Lung microvascular endothelial cell (primary cell): ENCODE data around the gene OOEP. TPM values are rescaled to one million over a fixed set of nuclear protein-coding genes. Genes with fewer than 3 reads are reported as not detected.
"Not testable (repeated sequence)": the region's sequence is repeated elsewhere in the genome, so short reads cannot be mapped to it uniquely, and the experiment has no call there.

Experiments
- DNase-seq, 2 donors: peaks; one replicate each; pipeline versions ENCODE4 v3.0.0 to v3.0.0-alpha.2; 2010; ENCODE audit warnings: low read depth in 2 of 2
- total RNA-seq: library from RNA; depleted of rRNA; stranded (reverse); fragments of >200 nt; gene quantifications from 2 replicates; pipeline ENCODE4 v1.2.1, GENCODE V29; 2014

The OOEP gene
- total RNA-seq: under 0.01 TPM in 1 of 2 replicates, not detected in the other

DNA sequence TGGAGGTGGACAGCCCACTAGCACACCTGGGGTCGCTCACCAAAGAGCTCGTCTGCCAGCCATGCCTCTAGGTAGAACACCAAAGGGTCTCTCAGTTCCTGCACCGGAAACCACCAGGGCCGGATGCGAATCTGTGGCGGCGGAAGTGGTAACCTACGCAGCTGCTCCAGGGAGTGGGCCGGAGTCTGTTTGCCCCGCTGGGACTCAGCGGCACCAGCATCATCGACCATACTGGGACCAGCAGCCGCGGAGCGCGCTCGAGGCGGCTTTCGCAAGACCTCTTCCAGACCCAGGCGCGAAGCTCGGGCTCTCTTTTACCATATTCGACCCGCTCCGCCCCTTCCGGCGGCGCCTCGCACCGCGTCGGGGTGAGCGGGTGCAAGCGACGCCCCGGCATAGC is at the start of gene OOEP:
TSS of gene OOEP (minus strand) at position 335 of the 400 bp plus-strand sequence. CDS start at position 230, 105 bp downstream.
- no peak for DNase-seq

DNA sequence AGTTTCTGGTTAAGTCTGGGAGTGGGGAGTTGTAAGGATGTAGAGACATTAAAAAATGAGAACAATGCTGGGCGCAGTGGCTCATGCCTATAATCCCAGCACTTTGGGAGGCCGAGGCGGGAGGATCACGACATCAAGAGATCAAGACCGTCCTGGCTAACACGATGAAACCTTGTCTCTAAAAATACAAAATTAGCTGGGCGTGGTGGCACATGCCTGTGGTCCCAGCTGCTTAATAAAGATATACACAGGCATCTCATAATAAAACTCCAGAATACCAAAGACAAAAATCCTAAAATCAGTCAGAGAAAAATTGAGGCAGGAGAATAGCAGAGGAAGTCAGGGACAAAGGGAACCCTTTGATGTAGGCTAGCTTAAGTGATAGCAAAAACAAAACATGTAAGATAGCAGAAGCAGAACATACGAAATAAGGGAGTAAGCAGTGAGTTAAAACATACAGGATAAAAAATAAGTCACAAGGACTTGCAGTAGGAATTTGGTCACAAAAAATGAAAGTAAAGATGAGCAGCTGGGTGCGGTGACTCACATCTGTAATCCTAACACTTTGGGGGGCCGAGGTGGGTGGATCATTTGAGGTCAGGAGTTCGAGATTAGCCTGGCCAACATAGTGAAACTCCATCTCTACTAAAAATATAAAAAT is 48.5 kb upstream of the OOEP start:
- no peak for DNase-seq

DNA sequence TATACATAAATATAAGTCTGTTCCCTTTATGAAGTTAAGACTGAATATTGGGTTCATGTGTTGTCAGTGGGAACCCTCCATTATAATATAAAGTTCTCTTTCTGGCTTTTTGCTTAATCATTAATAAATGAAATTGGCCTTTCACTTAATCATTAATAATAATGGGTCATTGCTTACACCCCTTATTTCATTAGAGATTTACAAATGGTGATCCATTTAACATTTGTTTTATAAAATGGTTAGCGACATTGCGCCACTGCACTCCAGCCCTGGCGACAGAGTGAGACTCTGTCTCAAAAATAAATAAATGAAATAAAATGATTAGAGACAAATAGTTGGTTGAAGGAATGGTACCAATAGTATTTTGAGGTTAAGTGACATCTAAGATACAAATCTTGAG is 43.4 kb upstream of the OOEP start:
- no peak for DNase-seq

DNA sequence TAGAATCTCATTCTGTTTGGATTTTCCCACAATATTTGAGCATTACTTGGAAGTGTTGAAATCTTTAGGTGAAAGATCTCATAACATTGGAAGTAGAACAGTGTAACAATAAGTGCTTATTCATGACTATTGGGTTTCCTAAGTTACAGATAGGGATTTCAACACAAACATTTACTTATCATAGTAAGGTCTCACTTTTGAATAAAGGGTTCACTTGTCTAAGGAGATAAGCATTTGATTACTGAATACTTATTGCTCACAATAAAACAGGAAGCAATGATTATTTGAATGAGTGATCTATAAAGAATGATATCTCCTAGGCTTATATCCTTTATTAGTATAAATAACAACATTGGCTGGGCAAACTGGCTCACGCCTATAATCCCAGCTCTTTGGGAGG is 39.7 kb upstream of the OOEP start:
- no peak for DNase-seq

DNA sequence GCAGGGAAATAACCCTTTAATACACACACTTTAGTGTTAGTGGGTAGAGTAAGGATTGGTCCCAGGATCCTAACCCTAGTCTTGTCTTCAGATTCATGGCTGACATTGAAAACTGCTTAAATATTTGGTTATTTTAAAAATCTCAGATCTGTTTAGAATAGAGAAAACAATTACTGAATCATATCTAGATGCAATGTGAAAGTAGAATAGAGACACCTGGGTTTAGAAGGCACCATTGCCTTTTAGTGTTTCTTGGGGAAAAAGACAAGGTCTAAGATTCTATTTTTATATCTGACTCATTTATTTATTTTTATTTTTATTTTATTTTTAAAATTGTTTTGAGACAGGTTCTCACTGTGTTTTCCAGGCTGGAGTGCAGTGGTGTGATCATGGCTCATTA is 31.0 kb upstream of the OOEP start:
- DNase-seq: no peak

DNA sequence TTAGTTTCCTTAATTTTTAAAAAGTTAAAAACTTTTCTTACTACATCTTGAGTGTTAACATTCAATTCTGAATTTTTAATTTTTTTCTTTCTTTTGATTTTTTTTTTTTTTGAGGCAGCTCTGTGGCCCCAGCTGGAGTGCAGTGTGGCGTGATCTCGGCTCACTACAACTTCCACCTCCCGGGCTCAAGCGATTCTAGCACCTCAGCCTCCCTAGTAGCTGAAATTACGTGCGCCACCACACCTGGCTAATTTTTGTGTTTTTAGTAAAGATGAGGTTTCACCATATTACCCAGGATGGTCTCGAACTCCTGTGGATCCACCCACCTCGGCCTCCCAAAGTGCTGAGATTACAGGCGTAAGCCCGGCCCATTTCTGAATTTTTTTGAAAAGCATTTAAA is 26.2 kb upstream of the OOEP start:
- DNase-seq: no peak

DNA sequence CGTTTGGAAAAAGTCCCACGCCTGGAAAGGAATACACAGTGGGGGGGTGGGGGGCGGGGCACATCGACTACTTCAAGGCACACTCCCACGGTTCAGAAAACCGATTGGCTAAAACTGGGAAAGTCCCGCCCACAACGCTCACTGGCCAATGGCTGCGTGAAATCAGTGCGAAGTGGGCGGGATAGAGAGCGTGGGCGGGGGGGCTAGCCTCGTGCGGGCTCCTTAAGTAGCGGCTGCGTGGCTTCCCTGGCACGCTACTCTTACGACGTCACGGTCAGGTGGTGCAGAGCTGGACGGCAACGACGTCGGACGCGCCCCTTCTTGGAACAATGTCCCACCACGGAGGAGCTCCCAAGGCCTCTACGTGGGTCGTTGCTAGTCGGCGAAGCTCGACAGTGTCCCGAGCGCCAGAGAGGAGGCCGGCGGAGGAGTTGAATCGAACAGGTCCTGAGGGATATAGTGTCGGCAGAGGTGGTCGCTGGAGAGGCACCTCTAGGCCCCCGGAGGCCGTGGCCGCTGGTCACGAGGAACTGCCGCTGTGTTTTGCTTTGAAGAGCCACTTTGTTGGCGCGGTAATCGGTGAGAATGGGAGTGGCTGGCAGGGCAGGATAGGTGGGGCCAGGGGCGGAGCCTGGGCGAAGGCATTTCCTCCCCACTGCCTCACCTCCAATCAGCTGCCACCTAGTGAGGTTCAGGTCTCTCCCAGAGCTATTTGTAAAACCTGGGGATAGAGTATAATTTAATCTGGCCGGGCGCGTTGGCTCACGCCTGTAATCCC is 25.1 kb upstream of the OOEP start, which contains the start of gene DDX43:
TSS of gene DDX43 (plus strand) at position 252 of the 778 bp plus-strand sequence. CDS start at position 330, 78 bp downstream.
- peak; percentile 17 to 90 for DNase-seq

DNA sequence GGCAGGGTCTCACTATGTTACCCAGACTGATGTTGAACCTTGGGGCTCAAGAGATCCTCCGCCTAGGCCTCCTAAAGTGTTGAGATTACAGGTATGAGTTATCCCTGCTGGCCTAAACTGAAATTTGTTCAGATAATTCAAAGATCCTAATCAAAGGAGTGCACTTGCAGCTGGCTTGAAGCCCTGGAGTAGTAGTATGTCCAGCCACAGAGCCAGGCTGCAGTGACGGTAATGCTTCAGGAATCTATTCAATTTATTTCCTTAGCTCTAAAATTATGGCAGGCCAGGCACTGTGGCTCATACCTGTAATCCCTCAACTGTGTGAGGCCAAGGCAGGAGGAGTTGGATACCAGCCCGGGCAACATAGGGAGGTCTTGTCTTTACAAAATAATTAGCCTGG is 23.6 kb upstream of the OOEP start:
- no peak for DNase-seq

DNA sequence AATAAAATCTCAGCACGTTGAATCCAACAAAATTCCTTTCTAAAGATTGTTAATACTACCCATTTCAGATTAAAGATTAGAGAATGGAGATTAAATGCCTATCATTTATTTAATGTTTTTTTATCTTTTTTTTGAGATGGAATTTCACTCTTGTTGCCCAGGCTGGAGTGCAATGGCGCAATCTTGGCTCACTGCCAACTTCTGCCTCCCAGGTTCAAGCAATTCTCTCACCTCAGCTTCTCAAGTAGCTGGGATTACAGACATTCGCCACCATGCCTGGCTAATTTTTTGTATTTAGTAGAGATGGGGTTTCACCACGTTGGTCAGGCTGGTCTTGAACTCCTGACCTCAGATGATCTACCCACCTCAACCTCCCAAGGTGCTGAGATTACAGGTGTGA is 22.5 kb upstream of the OOEP start:
- not testable (repeated sequence) for DNase-seq

DNA sequence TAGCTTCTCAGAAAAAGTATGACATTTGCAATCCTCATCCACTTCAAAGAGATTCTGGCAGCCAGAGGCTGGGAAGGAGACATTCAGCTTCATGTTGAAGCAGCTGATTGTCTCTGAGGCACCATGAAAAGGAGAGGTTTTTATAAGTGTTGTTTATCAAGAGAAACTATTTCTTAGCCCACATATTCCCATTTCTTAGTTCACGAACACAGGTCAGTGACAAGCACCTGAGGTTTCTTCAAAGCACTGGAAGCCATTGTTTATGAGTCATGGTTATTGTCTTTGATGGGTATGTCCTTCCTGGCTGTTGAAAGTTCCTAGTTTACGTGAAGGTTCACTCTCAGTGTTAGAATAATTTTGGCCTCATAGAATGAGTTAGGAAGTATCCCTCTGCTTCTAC is 22.0 kb upstream of the OOEP start:
- peak in 1 of 2 donors; percentile 11 for DNase-seq

DNA sequence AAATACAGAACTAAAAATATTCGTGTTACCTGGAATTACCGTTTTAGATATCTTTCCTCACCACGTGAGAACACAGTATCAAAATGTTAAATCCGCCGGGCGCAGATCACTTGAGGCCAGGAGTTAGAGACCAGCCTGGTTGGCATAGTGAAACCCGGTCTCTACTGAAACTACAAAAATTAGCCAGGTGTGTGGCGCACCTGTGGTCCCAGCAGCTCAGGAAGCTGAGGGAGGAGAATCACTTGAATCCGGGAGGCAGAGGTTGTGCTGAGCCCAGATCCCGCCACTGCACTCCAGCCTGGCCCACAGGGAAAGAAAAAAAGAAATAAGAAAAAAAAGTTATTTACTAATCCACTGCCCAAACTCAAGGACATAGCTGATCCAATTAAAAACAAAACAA is 20.2 kb upstream of the OOEP start:
- DNase-seq: no peak

DNA sequence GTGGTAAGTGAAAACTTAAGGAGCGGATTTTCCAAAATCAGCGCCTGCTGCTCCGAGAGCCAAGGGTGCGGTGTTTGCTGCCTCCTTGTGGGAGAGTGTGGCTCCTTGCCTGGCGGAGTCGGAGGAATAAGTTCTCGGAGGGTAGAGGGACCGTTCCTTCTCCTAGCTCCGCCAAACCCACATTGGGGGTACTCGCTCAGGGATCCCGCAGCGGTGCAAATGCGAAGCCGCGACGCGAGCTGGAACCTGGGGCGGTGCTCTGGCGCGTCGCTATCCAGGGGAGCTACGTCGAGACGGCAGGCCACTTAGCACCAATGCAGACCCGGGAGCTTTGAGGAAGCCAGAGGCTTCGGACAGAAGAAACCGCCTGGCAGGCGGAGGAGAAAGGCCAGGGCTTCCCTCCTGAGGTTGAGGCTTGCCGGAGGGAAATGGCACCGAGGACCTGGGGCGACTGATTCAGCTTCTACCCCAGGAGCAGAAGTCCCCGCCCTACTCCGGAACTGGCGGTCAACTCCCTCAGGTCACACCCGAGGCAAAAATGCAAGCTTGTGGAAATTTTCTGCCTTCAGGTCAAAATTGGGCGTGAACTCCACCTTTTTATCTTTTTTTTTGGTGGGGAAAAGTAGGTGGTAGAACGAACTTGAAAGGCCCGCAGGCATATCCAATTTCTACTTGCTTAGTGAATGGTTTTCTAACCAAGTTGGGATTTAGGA is 19.3 kb upstream of the OOEP start:
- DNase-seq: peak; percentile 11 to 53

DNA sequence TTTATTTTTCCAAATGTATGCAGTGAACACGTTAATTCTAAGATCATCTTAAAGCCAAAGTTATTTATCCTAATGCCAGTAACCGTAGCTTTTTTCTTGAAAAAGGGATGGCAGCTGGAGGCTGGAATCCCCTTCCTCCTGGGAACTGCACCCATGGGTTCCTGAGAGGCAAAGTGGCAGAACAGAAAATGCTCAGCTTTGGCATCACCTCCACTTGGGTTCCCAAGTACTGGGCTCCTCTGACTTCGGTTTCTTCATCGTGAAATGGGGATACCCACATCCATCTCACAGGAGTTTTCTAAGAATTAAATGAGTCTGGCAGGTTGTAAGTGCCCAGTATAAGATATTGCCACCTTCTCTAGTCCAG is 18.7 kb upstream of the OOEP start:
- no peak for DNase-seq

DNA sequence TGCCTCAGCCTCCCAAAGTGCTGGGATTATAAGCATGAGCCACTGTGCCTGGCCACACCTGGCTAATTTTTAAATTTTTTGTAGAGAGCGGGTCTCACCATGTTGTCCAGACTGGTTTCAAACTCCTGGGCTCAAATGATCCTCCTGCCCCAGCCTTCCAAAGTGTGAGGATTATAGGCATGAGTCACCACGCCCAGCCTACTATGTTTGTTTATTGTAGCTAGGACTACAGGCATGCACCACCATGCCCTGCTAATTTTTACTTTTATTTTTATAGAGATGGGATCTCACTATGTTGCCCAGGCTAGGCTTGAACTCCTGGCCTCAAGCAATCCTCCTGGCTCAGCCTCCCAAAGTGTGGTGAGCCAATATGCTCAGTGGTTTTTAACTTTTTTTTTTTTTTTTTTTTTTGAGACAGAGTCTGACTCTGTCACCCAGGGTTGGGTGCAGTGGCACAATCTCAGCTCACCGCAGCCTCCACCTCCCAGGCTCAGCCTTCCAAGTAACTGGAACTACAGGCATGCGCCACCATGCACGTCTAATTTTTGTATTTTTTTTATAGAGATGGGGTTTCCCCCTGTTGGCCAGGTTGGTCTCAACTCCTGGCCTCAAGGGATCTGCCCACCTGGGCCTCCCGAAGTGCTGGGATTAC is 12.9 kb upstream of the OOEP start:
- DNase-seq: no peak

DNA sequence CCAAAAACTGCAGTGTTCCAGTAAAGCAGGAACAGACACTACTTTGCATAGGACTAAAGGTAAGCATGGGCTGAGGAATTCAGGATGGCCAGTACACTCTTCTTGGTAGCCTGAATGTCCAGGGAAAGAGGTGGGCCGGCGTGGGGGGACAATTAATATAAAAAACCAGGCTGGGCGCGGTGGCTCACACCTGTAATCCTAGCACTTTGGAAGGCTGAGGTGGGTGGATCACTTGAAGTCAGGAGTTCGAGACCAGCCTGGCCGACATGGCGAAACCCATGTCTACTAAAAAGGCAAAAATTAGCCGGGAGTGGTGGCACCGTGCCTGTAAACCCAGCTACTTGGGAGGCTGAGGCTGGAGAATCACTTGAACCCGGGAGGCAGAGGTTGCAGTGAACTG is 11.8 kb upstream of the OOEP start:
- not testable (repeated sequence) for DNase-seq

DNA sequence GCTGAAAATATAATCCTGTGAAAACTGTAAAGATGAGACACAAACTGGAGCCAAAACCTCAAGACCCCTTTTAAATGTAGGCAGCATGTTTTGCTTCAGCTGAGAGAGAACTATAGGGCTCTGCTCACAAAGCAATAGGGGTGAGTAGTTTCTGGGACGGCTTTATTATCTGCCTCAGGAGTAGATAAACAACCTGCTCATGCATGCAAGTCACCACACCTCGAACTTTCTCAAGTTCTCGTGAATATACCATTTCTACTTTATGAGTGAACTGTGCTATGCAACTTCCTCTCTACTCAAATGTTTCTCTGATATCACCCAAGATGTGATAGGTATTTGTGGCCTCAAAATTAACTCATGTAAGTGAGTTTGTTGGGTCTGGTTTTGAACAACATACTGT is 7.5 kb upstream of the OOEP start:
- DNase-seq: no peak

DNA sequence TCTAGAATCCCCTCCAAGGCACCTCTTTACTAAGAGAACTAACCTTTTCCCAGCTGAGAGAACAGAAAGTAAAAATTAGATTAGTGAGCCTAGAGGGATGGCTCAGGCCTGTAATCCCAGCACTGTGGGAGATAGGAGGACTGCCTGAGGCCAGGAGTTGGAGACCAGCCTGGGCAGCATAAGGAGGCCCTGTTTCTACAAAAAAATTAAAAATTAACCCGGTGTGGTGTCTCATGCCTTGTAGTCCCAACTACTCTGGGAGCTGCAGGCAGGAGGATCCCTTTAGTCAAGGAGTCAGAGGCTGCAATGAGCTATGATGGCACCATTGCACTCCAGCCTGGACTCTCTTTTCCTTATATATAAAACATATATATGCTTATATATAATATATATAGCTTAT is 5.5 kb upstream of the OOEP start:
- no peak for DNase-seq

DNA sequence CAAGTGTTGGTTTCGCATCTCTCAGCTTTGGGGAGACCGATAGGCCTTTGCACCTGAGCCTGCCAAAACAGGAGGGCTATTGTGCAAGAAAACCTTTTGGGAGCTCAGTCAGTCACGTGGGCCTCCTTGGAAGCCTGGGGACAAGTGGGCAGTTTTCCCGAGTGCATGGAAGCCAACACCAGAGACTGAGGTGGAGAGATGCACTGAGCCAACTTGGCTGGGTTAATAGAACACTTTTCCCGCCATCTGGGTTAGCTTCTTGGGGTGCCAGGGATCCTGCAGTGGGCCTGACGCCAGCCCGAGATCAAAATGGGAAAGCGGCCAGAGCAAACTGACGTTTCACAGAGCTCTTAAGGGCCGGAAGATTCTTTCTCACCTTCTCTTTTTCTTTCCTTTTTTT is 2.8 kb upstream of the OOEP start:
- DNase-seq: no peak

DNA sequence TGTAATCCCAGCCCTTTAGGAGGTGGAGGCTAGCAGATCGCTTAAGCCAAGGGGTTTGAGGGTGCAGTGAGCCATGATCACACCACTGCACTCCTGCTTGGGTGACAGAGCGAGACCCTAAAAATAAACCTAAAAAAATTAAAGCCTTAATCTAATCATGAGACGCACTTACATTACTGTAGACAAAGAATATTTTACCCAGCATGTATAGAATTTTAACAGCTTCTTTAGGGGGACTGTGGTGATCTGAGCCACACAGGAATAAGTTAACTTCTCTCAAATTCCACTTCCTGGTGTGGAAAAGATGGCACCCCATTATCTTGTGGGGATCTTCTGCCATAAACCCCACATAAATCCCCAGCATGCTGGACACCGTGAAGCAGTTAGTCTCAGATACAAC is 2.3 kb upstream of the OOEP start:
- DNase-seq: no peak

DNA sequence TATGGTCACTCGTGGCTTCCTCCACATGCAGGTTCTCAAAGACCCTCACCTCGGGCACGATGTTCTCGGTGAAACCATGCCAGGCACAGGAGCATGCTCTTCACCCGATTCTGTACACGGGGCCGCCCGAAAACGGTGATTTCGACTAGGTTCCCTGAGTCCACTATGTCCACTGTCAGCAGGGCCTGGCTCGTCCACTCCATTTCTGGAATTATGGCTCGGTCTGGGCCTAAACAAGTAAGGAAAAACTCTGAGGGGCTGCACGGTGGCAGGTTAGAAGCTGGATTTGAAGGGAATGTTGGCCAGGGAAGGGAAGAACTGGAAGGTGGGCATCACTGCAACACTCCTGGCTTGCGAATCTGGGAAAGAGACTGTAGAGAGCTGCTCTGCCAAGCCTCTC is 540 bp downstream of the OOEP start:
- DNase-seq: no peak

DNA sequence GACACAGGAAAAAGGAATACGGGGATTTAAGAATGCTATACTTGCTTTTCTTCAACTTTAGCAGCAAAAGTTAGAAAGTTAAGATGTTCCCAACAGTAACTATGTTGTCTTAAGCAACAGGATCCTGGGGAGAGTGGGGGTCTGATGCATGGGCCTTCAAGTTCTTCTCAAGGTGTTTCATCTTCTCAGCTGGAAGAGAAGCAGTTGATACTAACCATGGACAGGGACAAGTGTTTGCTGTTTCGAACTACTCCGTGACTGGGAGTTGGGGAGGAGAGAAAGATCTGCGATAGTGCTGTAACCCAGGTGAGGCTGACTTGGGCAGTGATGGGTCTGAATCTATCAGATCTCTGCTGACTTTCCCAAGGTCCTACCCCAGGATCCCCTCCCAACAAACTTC is 1.0 kb downstream of the OOEP start:
- DNase-seq: no peak

DNA sequence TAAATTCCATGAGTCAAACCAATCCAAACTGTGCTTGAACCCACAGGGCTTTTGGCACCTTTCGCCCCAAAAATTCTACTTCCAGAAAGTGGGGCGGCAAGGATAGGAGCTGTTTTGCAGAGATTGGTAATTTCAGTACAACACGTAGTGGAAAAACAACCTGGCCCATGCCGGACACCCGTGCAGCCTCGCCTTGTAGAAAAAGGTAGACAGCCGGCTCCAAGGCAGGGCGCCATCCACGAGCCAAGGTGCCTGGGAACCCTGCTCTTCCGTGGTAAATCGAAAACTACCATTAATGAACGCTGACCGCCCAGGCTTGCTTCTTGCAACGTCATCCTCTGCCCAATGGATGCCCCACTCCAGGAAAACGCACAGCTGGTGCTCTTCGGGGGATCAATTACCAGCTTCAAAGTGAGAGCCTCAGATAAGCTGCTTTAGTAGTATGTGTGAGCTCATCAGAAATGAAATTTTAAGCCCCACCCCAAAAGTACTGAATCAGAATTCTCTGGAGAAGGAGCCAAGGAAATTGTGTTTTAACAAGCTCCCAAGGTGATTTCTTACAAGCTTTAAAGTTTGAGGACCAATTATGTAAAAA is 1.8 kb downstream of the OOEP start:
- DNase-seq: no peak
